Cardiac muscle cell (in vitro differentiated cells and primary cell): ENCODE results near the gene PARD3. TPM values are rescaled to one million over a fixed set of nuclear protein-coding genes. Genes with fewer than 3 reads are reported as not detected.

Source experiments
- DNase-seq, 2 donors: peaks; one replicate each; pipeline versions ENCODE4 v3.0.0 to v3.0.0-alpha.2; 2010 to 2017; ENCODE audit warnings: low read depth in 1 of 2, low spot score in 1 of 2
- H3K27ac ChIP-seq: fragments of 200-600 bp; sonication (generic); 2 replicates; pipeline ENCODE4 v1.5.1; 2016
- H3K27me3 ChIP-seq: fragments of 200-600 bp; sonication (generic); 2 replicates; pipeline ENCODE4 v1.6.0; 2016; ENCODE audit warnings: control low read depth
- H3K36me3 ChIP-seq: fragments of 200-600 bp; sonication (generic); 2 replicates; pipeline ENCODE4 v1.5.1; 2016; ENCODE audit warnings: control low read depth
- H3K4me1 ChIP-seq: fragments of 200-600 bp; sonication (generic); 2 replicates; pipeline ENCODE4 v1.8.1; 2017; ENCODE audit warnings: low read depth, mild to moderate bottlenecking, mixed run types
- H3K4me3 ChIP-seq: fragments of 200-600 bp; sonication (generic); 2 replicates; pipeline ENCODE4 v1.5.1; 2016; ENCODE audit warnings: mild to moderate bottlenecking
- H3K9me3 ChIP-seq: fragments of 200-600 bp; sonication (generic); 2 replicates; pipeline ENCODE4 v1.5.1; 2017; ENCODE audit warnings: low read depth, mild to moderate bottlenecking, control low read depth
- CTCF ChIP-seq: IDR thresholded peaks from 2 replicates; pipeline ENCODE4 v1.5.1; 2012; ENCODE audit warnings: low read depth, mild to moderate bottlenecking, low read length
- polyA plus RNA-seq: library from polyadenylated mRNA; unstranded; fragments of >200 nt; fragmentation: Nextera tagmentation; extraction: Ambion mirVana; gene quantifications from 2 replicates; pipeline ENCODE4 v1.2.1, GENCODE V29; 2016
- total RNA-seq: library from RNA; depleted of rRNA; stranded (reverse); fragments of >200 nt; gene quantifications from 2 replicates; pipeline ENCODE4 v1.2.3, GENCODE V29; 2016

PARD3 gene
- total and polyA plus RNA-seq, 2 experiments from 2014 or later: 36.5 to 64.8 TPM

- Histone ChIP-seq H3K27ac (no peak overlapping the region), H3K27me3 (no peaks in the 10 kb centered on the region), H3K36me3 (peaks cover 4% of the 10 kb centered on the region), H3K4me1 (no peaks in the 10 kb centered on the region), H3K4me3 (no peak overlapping the region), H3K9me3 (no peaks in the 10 kb centered on the region)
- no peak for DNase-seq
- TF ChIP-seq CTCF: no peak
Measured at GRCh38 chr10:34337917-34338316, 477.2 kb downstream of the PARD3 start.

- Histone ChIP-seq H3K27me3 (no peaks in the 10 kb centered on the region), H3K4me3 (no peak overlapping the region), H3K36me3 (peaks cover 7% of the 10 kb centered on the region), H3K4me1 (no peaks in the 10 kb centered on the region), H3K9me3 (no peaks in the 10 kb centered on the region), H3K27ac (no peak overlapping the region)
- no peak for DNase-seq
- TF ChIP-seq CTCF: no peak
Measured at GRCh38 chr10:34335960-34336690, 479.0 kb downstream of the PARD3 start.

- H3K27ac ChIP-seq: no peak overlapping the region
- DNase-seq: no peak
- peaks cover 14% of the 10 kb centered on the region for H3K36me3 ChIP-seq
- no peaks in the 10 kb centered on the region for H3K27me3 ChIP-seq
- no peaks in the 10 kb centered on the region for H3K4me1 ChIP-seq
- H3K9me3 ChIP-seq: no peaks in the 10 kb centered on the region
- H3K4me3 ChIP-seq: no peak overlapping the region
- no peak for TF ChIP-seq CTCF
Measured at GRCh38 chr10:34334908-34335307, 480.2 kb downstream of the PARD3 start.

GRCh38 chr10:34333513-34333912 is 481.6 kb downstream of the PARD3 start:
- H3K36me3 ChIP-seq: peaks cover 19% of the 10 kb centered on the region
- H3K4me3 ChIP-seq: no peak overlapping the region
- no peaks in the 10 kb centered on the region for H3K9me3 ChIP-seq
- no peaks in the 10 kb centered on the region for H3K27me3 ChIP-seq
- DNase-seq: peak in 1 of 2 donors; percentile 27
- TF ChIP-seq CTCF: no peak
- no peak overlapping the region for H3K27ac ChIP-seq
- no peaks in the 10 kb centered on the region for H3K4me1 ChIP-seq

GRCh38 chr10:34327184-34327583 is 487.9 kb downstream of the PARD3 start:
- no peak overlapping the region for H3K27ac ChIP-seq
- H3K4me1 ChIP-seq: peaks cover 11% of the 10 kb centered on the region
- no peaks in the 10 kb centered on the region for H3K9me3 ChIP-seq
- no peaks in the 10 kb centered on the region for H3K27me3 ChIP-seq
- TF ChIP-seq CTCF: no peak
- DNase-seq: no peak
- H3K4me3 ChIP-seq: no peak overlapping the region
- peaks cover 18% of the 10 kb centered on the region for H3K36me3 ChIP-seq

GRCh38 chr10:34323192-34323591 is 491.9 kb downstream of the PARD3 start:
- peaks cover 3% of the 10 kb centered on the region for H3K36me3 ChIP-seq
- no peaks in the 10 kb centered on the region for H3K9me3 ChIP-seq
- no peak for TF ChIP-seq CTCF
- no peaks in the 10 kb centered on the region for H3K27me3 ChIP-seq
- peak in 1 of 2 donors; percentile 21 for DNase-seq
- no peak overlapping the region for H3K27ac ChIP-seq
- peaks cover 11% of the 10 kb centered on the region for H3K4me1 ChIP-seq
- no peak overlapping the region for H3K4me3 ChIP-seq
